Effector CD4-positive, alpha-beta T cell (primary cell): ENCODE measurements around the gene CRAMP1.
A peak's percentile ranks its signal among the peaks of the same experiment; 100 is the strongest.
"Not testable (repeated sequence)": the region's sequence is repeated elsewhere in the genome, so short reads cannot be mapped to it uniquely, and the experiment has no call there.

Source experiments
- DNase-seq: peaks from one replicate; pipeline ENCODE4 v3.0.0-alpha.2; 2020
- total RNA-seq: gene quantifications from one replicate; lab custom pipeline; 2026; lab: John Stamatoyannopoulos, UW

The CRAMP1 gene
- 28.9 reads per million, percentile 55 among the genes with 10 or more reads in this experiment for total RNA-seq

GRCh38 chr16:1612320-1613111 is at the start of gene CRAMP1:
Gene CRAMP1 (plus strand): TSS chr16:1612360. CDS start chr16:1614640, 2,280 bp downstream.
- no peak for DNase-seq

- DNase-seq, result no peak
Measured at GRCh38 chr16:1563786-1564185, 48.4 kb upstream of the CRAMP1 start.

- no peak for DNase-seq
Measured at GRCh38 chr16:1564325-1564724, 47.8 kb upstream of the CRAMP1 start.

GRCh38 chr16:1565083-1565805 is 46.9 kb upstream of the CRAMP1 start:
- DNase-seq, result no peak

GRCh38 chr16:1567988-1568387 is 44.2 kb upstream of the CRAMP1 start:
- no peak for DNase-seq

- DNase-seq, result no peak
Measured at GRCh38 chr16:1571012-1571671, 41.0 kb upstream of the CRAMP1 start.

GRCh38 chr16:1572673-1573072 is 39.5 kb upstream of the CRAMP1 start:
- no peak for DNase-seq

- no peak for DNase-seq
Measured at GRCh38 chr16:1573301-1573700, 38.9 kb upstream of the CRAMP1 start.

GRCh38 chr16:1575578-1575977 is 36.6 kb upstream of the CRAMP1 start:
- DNase-seq, result no peak

- DNase-seq, result no peak
Measured at GRCh38 chr16:1579214-1579613, 32.9 kb upstream of the CRAMP1 start.

- no peak for DNase-seq
Measured at GRCh38 chr16:1580256-1580655, 31.9 kb upstream of the CRAMP1 start.

- no peak for DNase-seq
Measured at GRCh38 chr16:1580956-1581355, 31.2 kb upstream of the CRAMP1 start.

GRCh38 chr16:1581804-1582203 is 30.4 kb upstream of the CRAMP1 start:
- no peak for DNase-seq

- no peak for DNase-seq
Measured at GRCh38 chr16:1583180-1583579, 29.0 kb upstream of the CRAMP1 start.

- DNase-seq, result no peak
Measured at GRCh38 chr16:1584926-1585484, 27.2 kb upstream of the CRAMP1 start.

- no peak for DNase-seq
Measured at GRCh38 chr16:1590366-1590765, 21.8 kb upstream of the CRAMP1 start.

- DNase-seq, result no peak
Measured at GRCh38 chr16:1590930-1591705, 21.0 kb upstream of the CRAMP1 start.

- no peak for DNase-seq
Measured at GRCh38 chr16:1592446-1592845, 19.7 kb upstream of the CRAMP1 start.

- DNase-seq, result not testable (repeated sequence)
Measured at GRCh38 chr16:1595511-1595910, 16.6 kb upstream of the CRAMP1 start.

GRCh38 chr16:1596516-1596915 is 15.6 kb upstream of the CRAMP1 start:
- no peak for DNase-seq

GRCh38 chr16:1597154-1597553 is 15.0 kb upstream of the CRAMP1 start:
- no peak for DNase-seq

- no peak for DNase-seq
Measured at GRCh38 chr16:1601031-1601430, 11.1 kb upstream of the CRAMP1 start.
